Activated B cell treated with CpG ODN at 0.5 μM for 24 hours (primary cell): ENCODE measurements around the gene SCAMP4. TPM values are rescaled to one million over a fixed set of nuclear protein-coding genes. Genes with fewer than 3 reads are reported as not detected.

Experiments used
- ATAC-seq: fragments of 200-7000 bp; cut with Tn5 transposase; one replicate; pipeline ENCODE4 v1.10.0; 2021; ENCODE audit warnings: low read depth, mild to moderate bottlenecking, moderate library complexity
- CTCF ChIA-PET: fragments of 350-600 bp; sonication (Branson Sonifier 250); formaldehyde crosslinking; loops from one replicate; lab custom pipeline; 2021; ENCODE audit warnings: antibody characterized with exemption; lab: Charles Lee
- POLR2A ChIA-PET: fragments of 350-600 bp; sonication (Branson Sonifier 250); formaldehyde crosslinking; loops from one replicate; lab custom pipeline; 2021; ENCODE audit warnings: antibody characterized with exemption; lab: Charles Lee
- DNase-seq: peaks from one replicate; pipeline ENCODE4 v3.0.0; 2022
- H3K27ac Mint-ChIP-seq: one replicate; pipeline ENCODE4 v1.8.0; 2020; ENCODE audit warnings: mixed read lengths
- H3K27me3 Mint-ChIP-seq: one replicate; pipeline ENCODE4 v1.8.0; 2021; ENCODE audit warnings: mixed read lengths
- H3K36me3 Mint-ChIP-seq: one replicate; pipeline ENCODE4 v1.8.0; 2021; ENCODE audit warnings: low read depth, mixed read lengths
- H3K4me1 Mint-ChIP-seq: one replicate; pipeline ENCODE4 v1.8.0; 2021; ENCODE audit warnings: mixed read lengths
- H3K4me3 Mint-ChIP-seq: one replicate; pipeline ENCODE4 v1.8.0; 2020; ENCODE audit warnings: mild to moderate bottlenecking, mixed read lengths
- H3K9me3 Mint-ChIP-seq: one replicate; pipeline ENCODE4 v1.8.0; 2020; ENCODE audit warnings: mixed read lengths
- CTCF ChIP-seq: fragments of 200-600 bp; IDR thresholded peaks from one replicate; pipeline ENCODE4 v1.8.0; 2022; ENCODE audit warnings: antibody characterized with exemption, mild to moderate bottlenecking
- intact Hi-C: fragments of 100-400 bp; cut with micrococcal nuclease; formaldehyde crosslinking; loops from one replicate; pipeline ENCODE4 v1.15.1; 2024
- total RNA-seq: library from RNA; stranded (reverse); gene quantifications from 2 replicates; pipeline ENCODE4 v1.2.3, GENCODE V29; 2022

The SCAMP4 gene
- total RNA-seq, 1 donor from 2014 or later: 59.7 TPM

DNA sequence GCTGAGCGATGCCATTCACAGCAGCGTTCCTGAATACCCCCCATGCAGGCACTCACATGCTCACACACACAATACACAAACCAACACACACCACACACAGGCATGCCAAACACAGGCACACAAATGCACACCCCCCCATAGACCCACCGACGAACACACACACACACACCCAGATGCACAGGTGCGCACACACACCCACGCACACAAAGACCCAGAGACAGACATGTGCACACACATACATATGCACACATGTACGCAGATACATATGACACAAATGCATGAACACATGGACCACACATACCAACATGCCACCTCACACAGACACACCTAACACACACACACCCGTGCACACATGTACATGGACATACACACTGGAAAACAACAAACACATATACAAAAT, 28.7 kb downstream of the SCAMP4 start:
- ChIA-PET POLR2A (interaction anchor here (0.6 to 2.0 kb wide), 5 partner anchors 30 to 159 kb away, joined by 3 to 8 read pairs (median 5); no protein-coding TSS in a partner anchor), CTCF (interaction anchor here (1.5 kb wide), 1 partner anchor 136 kb away, joined by 4 read pairs; no protein-coding TSS in a partner anchor)
- peak overlapping the region; percentile 89 for H3K27ac Mint-ChIP-seq
- peaks cover 54% of the 10 kb centered on the region for H3K4me1 Mint-ChIP-seq
- no peak for TF ChIP-seq CTCF
- H3K36me3 Mint-ChIP-seq: peaks cover 7% of the 10 kb centered on the region
- H3K27me3 Mint-ChIP-seq: no peaks in the 10 kb centered on the region
- H3K4me3 Mint-ChIP-seq: no peak overlapping the region
- DNase-seq (no peak), ATAC-seq (no peak)
- H3K9me3 Mint-ChIP-seq: peaks cover 5% of the 10 kb centered on the region
- intact Hi-C loops: loop anchor here (2.0 kb wide), 1 partner anchor 29 kb away; the partner anchor contains the start of genes ADAT3 and SCAMP4

- Mint-ChIP-seq H3K36me3 (peaks cover 10% of the 10 kb centered on the region), H3K9me3 (peaks cover 5% of the 10 kb centered on the region), H3K27ac (peak overlapping the region; percentile 32), H3K4me3 (no peak overlapping the region), H3K4me1 (peaks cover 53% of the 10 kb centered on the region), H3K27me3 (no peaks in the 10 kb centered on the region)
- TF ChIP-seq CTCF: no peak
- intact Hi-C loops: no loop called here
- DNase-seq (no peak), ATAC-seq (no peak)
- POLR2A ChIA-PET: interaction anchor here (1.4 kb wide), 1 partner anchor 116 kb away, joined by 4 read pairs; no protein-coding TSS in a partner anchor
- CTCF ChIA-PET: interaction anchor here (1.0 kb wide), 1 partner anchor 8 kb away, joined by 3 read pairs; no protein-coding TSS in a partner anchor
Measured at GRCh38 chr19:1935484-1936208, 30.4 kb downstream of the SCAMP4 start.

DNA sequence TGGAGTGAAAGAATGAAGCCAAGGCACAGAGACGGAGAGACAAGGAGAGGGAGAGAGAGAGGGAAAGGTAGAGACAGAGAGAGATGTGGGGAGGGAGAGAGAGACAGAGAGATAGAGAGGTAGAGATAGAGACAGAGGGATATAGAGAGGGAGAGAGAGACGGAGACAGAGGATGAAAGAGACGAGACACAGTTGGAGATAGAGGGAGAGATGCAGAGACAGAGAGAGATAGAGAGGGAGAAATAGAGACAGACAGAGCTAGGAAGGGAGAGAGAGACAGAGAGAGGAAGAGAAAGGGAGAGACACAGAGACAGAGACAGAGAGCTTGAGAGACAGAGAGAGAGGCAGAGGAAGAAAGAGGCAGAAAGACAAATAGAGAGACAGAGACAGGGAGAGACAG, 31.2 kb downstream of the SCAMP4 start:
- ChIA-PET CTCF (interaction anchor here (1.0 kb wide), 1 partner anchor 9 kb away, joined by 3 read pairs; no protein-coding TSS in a partner anchor), POLR2A (interaction anchor here (0.6 to 1.4 kb wide), 4 partner anchors 9 to 200 kb away, joined by 3 to 4 read pairs (median 4); partner anchors contain the start of gene MOB3A)
- DNase-seq: no peak
- ATAC-seq: no peak
- Mint-ChIP-seq H3K36me3 (peaks cover 10% of the 10 kb centered on the region), H3K9me3 (peaks cover 5% of the 10 kb centered on the region), H3K27me3 (no peaks in the 10 kb centered on the region), H3K4me1 (peaks cover 52% of the 10 kb centered on the region), H3K4me3 (no peak overlapping the region), H3K27ac (peak overlapping the region; percentile 37)
- no peak for TF ChIP-seq CTCF
- intact Hi-C loops: no loop called here

DNA sequence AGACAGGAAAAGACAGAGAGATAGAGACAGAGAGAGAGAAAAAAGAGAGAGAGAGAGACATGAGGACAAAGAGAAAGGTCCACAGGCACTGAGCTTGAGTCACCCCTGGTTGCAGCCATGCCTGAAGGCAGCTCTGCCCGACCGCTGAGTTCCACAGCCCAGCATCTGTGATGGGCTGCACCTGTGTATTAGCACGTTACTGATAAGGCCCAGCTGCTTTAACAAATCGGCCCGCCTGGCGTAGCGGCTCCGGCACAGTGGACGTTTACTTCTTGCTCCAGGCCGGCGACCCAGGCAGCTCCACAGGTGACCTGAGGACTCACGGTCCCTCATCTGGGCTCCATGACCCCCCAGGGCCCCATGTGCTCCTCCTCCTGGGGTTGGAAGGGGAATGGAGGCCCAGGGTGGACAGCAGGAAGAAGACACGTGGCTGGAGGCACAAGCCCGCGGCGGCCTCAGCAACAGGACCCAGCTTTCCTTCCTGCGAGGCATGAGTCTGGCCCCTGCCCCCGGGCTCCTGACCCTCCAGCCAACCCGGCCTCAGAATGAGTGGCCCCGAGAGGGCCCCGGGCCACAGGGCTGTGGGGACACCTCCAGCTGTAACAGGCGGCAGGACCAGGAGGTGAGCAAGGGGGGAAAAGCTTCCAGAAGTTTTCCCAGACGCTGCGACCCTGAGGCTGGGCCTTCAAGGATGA, 31.9 kb downstream of the SCAMP4 start:
- Mint-ChIP-seq H3K9me3 (peaks cover 5% of the 10 kb centered on the region), H3K27me3 (no peaks in the 10 kb centered on the region), H3K4me3 (no peak overlapping the region), H3K4me1 (peaks cover 47% of the 10 kb centered on the region), H3K27ac (peak overlapping the region; percentile 37), H3K36me3 (peaks cover 10% of the 10 kb centered on the region)
- POLR2A ChIA-PET: interaction anchor here (0.6 to 1.1 kb wide), 3 partner anchors 9 to 200 kb away, joined by 3 to 4 read pairs (median 3); partner anchors contain the start of gene MOB3A
- intact Hi-C loops: no loop called here
- no peak for ATAC-seq
- TF ChIP-seq CTCF: no peak
- no peak for DNase-seq
- CTCF ChIA-PET: no interaction called here
